ENCODE data around the gene IFT122. TPM values are rescaled to one million over a fixed set of nuclear protein-coding genes. Genes with fewer than 3 reads are reported as not detected.

IFT122 gene
- polyA plus RNA-seq, 1 donor, result 41.2 TPM

DNA sequence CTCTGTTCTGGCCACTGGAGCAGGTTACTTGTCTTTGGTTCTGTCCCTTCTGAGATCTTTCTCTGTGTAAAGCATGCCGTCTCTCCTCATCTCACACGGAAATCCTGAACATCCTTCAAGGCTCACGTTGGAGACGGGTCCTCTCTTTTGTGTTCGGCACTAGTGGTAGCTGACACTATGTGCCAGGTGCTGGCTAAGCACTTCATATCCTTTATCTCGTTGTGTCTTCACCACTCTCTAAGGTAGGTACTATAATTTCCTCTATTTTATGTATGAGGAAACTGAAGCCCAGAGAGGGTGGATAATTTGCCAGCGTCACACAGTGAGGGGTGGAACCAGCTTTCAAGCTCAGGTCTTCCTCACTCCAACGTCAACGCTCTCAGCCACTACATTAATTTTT is 1.2 kb downstream of the IFT122 start:
- DNase-seq, result no peak

DNA sequence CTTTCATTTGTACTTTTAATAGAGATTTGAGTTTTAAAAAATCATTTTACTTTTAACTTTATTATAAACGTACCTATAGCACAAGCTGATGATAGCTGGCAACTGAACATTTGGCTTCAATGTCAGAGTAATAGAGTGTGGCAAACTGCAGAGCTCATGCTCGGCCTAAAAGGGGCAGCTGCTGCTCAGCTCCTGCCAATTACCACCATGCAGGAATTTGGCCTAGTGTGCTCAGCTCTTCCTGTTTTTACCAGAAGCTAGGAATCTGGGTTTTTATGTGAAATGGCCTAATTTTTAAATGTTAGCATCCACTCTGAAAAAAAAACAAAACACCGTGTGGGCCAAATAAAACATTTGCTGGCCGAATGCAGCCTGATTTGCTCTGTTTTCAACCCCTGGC is 1.8 kb downstream of the IFT122 start:
- DNase-seq, result peak; percentile 50

DNA sequence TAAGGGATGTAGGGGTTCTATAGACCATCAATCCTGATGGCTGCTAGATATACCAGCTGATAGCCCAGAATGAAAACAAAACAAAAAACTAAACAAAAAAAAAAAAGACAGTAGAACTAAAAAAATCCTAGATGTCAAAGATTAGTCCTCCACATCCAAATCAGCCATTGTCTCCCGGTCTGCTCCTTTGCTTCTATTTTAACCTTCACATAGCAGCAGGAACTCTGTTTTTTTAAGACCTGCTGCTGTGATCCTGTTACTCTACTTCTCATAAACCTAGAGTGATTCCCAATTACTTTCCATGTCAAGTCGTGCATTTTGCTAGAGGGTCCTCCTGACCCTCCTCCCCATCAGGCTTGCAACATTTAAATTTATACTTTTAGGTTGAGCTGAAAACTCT is 2.5 kb downstream of the IFT122 start:
- no peak for DNase-seq

DNA sequence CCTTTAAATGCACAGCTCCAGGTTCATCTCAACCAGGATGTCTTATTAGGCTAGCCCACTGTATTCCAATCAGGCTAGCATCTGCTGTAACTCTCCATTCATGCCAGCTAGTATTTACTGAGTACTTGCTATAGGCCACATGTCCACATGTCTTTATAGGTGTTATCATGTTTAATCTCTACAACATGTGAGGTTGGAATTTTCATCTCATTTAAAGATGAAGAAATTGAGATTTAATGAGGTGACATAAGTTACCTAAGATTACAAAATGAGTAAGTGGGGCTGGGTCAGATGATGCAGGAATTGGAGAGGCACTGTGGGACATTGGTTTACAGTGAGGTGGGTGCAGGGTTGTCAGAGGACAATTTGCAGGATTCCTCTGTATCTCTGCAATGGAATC is 2.9 kb downstream of the IFT122 start:
- DNase-seq, result no peak

DNA sequence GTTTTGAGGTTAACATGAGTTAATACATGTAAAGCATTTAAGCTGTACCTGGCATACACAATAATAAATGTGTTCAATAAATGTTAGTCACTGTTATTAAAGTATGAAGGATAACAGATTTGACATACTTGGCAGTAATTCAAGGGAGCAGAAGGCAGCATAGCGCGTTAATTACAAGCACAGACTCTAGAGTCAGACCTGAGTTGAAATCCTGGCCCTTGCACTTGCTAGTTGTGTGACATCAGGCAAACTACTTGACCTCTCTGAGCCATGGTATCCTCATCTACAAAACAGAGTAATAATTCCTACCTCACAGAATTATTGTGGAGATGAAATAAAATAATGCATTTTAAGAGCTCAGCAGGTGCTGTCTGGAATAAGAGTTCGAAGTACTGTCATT is 5.4 kb downstream of the IFT122 start:
- no peak for DNase-seq

DNA sequence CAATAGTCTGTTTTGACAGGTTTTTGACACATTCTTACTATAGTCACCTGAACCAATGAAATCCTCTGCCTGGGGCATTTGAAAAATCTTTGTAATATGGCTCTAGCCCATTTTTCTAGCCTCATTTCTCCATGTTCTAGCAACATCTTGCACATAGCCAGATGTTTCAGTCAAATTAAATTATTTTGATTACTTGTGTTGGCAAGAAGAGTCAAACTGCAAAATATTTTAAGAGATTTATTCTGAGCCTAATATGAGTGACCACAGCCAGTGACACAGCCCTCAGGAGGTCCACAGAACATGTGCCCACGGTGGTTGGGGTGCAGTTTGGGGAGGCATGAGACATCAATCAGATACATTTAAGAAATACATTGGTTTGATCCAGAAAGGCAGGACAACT is 6.9 kb downstream of the IFT122 start:
- no peak for DNase-seq

DNA sequence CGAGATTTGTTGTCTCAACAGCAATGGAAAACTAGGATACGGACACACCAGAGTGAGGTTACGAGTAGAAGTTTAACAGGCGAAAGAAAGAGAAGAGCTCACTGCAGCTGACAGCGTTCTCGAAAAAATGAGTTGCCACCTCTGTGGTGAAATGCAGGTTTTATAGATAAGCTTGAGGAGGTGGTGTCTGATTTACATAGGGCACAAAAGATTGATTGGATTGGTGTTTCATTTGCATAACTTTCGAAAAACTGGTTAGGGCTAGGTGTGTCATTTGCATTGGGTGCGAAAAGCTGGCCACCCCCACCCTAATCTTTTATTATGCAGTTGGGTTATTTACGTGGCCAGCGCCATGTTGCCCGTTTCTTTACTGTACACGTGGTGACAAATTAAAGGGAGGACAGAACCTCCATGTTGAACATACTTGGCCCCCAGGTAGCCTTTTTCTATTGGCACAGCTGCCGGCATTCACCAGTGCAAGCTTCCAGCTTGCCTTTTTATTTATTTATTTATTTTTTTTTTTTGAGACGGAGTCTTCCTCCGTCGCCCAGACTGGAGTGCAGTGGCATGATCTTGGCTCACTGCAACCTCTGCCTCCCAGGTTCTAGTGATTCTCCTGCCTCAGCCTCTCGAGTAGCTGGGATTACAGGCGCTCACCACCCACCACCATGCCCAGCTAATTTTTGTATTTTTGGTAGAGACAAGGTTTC is 8.3 kb downstream of the IFT122 start:
- no peak for DNase-seq

DNA sequence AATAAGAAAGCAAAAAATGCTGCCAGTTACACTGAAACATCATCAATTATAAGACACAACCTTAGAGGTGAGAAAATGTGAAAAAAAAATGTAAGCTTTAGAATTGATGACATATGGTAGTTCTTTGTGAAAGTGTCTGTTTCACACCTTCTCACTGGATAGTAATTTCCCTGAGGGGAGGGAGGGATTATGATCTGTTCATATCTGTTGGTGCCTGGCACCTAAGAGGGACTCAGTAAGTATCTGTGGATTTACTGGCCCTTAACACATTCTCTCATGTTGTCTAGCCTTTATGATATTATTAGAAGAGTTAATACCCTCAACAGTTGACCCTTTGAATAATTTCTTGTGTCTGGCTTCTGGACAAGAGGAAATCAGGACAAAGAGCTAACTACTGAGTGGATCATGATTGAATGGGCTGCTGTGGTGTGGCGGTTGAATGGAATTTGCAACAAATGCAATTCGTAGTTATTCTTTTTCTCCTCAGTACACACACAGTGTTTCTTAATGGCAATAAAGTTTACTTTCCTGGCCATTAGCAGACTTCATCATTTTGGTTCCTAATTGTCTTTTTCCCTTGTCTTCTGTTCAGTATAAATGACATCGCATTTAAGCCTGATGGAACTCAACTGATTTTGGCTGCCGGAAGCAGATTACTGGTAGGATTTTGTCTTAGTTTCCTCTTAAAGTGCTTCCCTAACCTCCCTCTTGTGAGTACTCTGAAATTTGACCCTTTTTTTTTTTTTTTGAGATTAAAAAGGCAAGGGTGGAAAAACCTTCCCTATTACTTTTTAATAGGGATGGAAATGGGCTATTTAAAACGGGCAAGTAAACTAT is 9.5 kb downstream of the IFT122 start:
- DNase-seq, result no peak

DNA sequence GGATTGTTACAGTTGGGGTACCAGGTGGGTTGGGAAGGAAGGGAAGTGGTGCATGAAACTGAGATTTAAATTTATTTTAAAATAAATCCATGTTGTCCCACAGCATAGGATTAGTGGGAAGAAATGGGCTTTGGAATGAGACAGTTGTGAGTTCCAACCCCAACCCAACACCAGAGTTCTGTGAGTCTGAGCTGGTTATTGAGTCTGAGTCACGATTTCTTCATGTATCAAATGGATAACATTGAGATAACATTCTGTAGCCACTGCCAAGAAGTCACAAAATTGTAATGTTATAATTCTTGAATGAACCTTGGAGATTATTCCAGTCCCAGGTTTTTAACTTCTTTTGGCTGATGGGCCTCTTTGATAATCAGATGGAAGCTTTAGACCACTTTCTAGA is 13.7 kb downstream of the IFT122 start:
- DNase-seq, result no peak

DNA sequence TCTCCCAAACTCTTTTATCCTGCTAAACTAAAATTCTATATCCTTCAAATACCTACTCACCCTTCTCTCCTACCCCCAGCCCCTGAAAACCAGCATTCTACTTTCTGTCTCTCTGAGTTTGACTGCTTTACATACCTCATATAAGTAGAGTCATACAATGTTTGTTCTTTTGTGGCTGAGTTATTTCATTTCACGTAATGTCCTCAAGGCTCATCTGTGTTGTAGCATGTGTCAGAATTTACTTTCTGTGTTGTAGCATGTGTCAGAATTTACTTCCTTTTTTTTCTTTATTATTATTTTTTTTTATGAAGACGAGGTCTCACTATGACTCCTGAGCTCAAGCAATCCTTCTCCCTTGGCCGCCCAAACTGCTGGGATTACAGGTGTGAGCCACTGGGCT is 20.1 kb downstream of the IFT122 start:
- DNase-seq, result no peak

DNA sequence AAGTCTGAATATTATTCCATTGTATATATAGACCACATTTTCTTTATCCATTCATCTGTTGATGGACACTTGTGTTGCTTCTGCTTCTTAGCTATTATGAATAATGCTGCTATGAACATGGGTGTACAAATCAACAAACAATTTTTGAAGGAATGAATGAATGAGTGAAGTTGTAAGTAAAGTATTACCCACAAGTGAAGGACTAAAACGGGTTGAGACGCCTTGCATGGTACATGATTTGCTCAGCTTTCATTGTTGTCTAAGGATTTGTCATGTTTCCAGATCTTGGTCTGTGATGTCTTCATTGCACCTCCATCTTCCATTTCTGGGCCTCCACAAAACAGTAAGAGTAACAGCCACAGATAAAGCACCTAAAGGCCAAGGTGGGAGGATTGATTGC is 20.5 kb downstream of the IFT122 start:
- DNase-seq, result no peak

DNA sequence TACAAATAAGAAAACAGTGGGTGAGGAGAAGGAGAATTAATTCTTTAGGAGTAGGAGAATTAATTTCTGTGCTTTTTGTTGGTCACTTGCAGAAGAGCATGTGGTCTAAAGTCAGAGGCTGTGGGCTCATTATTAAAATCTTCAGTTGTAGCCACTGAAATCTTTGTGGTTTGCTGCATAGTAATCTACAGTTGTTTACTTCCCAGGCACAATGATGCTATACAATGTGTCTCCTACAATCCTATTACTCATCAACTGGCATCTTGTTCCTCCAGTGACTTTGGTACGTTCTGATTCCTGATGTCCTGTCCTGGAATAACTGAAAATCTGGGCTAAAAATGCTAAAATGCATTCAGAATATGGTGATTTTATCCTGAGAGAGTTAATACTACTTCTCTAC is 21.0 kb downstream of the IFT122 start:
- no peak for DNase-seq

DNA sequence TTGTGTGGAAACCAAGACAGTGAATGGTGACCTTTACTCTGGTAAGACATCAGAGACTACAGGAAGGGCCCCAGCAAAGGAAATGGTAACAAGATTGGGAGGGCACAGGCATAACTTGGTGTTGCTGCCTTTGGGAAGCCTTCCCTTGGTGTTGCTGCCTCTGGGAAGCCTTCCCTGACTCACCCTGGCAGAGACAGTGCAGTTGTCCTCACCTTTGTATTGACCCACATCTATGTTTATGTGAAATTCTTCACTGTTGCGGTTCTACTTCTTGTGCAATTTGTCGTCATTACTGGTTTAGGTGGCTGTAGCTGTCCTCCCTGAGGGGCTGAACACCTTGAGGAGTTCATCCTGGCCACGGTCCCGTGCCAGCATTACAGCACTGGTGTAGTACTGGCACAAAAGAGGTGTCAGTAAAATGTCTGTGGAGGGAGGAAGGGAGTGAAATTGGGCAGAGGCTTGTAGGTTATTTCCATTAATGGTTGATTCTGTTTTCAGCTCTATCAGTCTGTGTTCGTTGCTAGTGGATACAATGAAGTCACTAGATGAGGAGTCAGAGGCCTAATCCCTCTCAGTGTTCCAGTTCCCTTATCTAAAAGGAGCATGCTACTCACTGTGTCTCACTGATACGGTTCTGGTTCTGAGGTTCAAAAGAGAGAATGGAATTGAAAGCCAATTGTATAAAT is 21.6 kb downstream of the IFT122 start:
- no peak for DNase-seq

DNA sequence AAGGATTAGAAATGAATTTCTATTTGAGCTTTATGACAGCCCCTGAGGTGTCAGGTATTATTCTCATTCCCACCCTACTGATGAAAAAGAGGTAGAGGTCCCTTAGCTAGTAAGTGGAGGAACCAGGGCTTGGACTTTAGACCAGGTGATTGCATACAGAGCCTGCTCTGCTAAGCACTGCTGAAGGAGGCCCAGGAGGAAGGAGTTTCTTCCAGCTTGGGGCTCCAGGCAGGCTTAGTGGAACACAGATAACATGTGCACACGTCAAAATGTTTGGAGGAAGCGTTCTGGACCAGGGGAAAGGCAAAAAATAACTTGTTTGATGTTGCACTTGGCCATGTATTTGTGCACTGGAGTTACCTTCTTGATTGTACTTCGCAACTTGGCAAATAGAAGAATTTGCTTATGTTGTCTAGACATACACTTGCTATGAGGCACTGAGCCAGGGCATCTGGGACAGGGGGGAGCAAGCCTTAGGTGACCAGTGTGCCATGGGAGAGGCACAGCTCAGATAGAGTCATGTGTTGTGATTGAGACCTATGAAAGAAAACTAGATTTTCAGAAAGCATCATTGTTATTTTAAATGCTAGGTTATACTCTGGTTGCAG is 22.4 kb downstream of the IFT122 start:
- DNase-seq, result no peak

DNA sequence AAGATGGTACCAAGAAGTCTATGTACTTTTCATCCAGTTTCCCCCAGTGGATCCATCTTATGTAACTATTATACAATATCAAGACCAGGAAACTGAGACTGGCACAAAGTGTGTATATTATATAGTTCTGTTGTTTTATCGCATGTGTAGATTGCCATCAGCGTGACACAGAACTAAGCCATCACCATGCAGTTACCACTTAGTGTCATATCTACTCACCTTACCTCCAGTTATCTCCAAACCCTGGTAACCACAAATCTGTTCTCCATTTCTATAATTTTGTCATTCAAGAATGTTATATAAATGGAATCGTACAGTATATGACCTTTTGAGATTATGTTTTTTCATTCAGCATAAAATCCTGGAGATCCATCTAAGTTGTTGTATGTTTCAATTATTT is 23.1 kb downstream of the IFT122 start:
- DNase-seq, result no peak

DNA sequence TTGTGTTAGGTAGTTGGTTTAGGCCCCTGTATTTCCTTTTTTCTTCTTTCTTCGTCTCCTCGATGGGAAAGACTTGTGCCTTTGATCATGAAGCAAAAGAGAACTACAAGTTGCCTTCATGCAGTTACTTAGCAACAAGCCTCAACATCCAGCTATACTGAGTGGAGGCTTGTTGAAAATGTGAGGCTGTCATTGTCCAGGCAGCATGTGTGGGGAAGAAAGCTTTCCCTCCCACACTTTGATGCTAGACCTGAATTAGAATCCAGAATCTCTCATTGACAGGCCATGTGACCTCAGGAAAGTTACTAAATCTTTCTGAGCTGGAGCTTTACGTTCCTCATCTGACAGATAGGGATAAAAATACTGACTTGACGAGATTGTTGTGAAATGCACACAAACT is 23.7 kb downstream of the IFT122 start:
- DNase-seq, result no peak

DNA sequence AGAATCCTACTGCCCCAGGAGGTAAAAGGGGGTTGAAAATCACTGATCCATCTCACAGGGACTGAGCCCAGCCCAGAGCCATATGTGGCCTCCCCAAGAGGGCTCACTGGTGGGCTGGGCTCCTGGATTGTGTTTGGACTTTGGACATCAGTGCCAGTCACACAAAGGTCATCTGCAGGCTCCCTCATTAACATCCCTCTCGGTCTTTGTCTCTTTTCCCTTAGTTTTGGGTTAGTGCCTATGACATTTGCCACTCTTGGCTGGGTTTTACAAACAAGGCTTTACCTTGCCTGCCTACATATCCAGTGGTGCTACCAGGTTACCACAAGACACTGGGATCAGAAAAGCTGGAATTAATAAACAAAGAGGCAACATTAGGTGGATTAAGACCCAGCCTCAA is 27.9 kb downstream of the IFT122 start:
- no peak for DNase-seq

DNA sequence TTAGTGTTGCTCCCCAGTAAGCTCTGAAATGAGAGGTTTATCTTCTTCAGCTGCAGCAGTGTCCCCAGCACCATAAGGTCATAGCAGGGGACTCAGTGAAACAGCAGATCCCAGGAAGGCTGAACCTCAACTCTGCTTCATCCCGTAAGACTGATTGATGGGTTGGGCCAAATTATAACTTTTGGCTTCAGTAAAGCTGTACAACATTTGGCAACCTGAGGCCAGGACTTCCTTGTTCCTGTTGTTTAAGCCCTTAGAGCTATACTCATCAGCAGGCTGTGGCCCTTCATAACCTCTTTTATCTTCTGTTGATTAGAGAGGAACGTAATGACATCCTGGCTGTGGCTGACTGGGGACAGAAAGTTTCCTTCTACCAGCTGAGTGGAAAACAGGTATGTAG is 29.0 kb downstream of the IFT122 start:
- no peak for DNase-seq

DNA sequence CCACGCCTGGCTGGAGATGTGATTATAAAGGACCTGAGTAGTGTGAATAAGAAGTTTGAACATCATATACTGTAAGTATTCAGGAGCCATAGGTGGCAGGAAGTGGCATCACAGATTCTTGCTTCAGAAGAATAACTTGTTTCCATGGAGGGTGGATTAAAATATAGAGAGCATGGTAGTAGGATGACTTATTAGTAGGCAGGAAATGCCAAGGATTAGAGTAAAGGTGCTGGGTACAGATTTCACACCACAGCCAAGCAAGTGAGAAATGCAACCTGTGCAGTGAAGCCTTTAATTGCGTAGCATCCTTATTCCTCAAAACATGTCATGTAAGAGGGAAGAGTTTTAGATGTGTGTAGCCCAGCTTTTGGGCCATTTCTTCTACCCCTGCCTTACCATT is 30.8 kb downstream of the IFT122 start:
- no peak for DNase-seq

DNA sequence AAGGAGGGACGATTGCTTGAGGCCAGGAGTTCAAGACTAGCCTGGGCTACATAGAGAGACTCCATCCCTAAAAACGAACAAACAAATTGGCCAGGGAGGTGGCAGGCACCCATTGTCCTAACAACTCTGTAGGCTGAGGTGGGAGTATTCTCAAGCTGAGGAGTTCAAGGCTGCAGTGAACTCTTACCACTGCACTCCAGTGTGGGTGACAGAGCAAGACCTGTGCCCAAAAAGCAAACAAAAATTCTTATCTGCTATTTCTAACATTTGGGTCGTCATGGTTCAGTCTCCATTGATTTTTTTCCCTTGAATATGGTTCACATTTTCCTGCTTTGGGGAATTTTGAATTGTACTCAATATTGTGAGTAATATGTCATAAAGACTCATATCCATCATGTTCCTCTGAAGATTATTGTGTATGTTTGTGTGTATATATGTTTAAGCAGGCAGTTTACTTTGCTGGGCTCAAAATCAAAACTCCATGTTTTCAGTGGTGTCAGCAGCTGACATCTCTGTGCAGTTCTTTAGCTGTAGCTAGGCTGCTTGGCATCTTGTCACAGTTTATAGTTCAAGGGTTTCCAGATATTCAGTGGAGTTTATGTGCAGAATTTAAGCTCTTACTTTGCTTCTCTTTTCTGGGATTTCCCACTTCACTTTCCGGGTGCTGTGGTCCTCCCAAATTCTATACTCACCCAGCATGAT is 33.2 kb downstream of the IFT122 start:
- no peak for DNase-seq

DNA sequence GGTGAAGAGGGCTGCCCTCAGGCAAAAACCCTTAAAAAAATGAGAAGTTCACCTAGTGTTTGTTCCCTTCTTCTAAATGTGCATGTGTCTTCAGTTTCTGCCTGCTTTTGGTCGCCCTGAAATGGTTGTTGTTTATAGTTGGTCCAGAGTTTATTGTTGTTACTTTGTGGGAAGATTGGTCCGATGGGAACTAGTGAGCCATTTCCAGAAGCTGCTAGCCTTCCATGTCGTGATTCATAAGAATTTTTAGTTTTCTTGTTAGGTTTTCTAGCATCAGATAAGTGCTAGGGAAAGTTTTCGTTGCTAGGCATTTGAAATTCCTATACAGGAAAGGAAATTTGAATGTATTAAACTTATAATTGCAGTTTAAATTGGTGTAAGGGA is 33.7 kb downstream of the IFT122 start:
- no peak for DNase-seq

DNA sequence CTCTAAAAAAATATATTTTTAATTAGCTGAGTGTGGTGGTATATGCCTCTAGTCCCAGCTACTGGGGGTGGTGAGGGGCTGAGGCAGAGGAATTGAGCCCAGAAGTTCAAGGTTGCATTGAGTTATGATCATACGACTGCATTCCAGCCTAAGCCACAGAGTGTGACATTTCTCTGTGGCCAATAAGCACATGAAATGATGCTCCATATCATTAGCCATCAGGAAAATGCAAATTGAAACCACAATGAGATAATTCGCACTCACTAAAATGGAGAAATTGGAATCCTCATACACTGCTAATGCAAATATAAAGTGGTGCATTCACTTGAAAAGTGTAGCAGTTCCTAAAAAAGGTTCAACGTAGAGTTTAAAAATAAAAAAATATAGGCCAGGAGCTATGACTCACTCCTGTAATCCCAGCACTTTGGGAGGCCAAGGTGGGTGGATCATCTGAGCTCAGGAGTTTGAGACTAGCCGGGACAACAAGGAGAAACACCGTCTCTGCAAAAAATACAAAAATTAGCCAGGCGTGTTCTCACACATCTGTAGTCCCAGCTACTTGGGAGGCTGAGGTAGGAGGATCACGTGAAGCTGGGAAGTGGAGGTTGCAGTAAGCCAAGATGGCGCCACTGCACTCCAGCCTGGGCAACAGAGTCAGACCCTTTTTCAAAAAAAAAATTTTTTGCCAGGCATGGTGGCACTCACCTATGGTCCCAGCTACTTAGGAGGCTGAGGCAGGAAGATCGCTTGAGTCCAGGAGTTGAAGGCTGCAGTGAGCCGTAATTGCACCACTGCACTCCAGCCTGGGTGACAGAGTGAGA is 35.2 kb downstream of the IFT122 start:
- DNase-seq, result no peak
